Measurements from ENCODE around the gene PROB1. TPM values are rescaled to one million over a fixed set of nuclear protein-coding genes. Genes with fewer than 3 reads are reported as not detected.

The PROB1 gene
- total RNA-seq, 2 donors from 2014 or later, result 1.9 to 4.9 TPM

DNA sequence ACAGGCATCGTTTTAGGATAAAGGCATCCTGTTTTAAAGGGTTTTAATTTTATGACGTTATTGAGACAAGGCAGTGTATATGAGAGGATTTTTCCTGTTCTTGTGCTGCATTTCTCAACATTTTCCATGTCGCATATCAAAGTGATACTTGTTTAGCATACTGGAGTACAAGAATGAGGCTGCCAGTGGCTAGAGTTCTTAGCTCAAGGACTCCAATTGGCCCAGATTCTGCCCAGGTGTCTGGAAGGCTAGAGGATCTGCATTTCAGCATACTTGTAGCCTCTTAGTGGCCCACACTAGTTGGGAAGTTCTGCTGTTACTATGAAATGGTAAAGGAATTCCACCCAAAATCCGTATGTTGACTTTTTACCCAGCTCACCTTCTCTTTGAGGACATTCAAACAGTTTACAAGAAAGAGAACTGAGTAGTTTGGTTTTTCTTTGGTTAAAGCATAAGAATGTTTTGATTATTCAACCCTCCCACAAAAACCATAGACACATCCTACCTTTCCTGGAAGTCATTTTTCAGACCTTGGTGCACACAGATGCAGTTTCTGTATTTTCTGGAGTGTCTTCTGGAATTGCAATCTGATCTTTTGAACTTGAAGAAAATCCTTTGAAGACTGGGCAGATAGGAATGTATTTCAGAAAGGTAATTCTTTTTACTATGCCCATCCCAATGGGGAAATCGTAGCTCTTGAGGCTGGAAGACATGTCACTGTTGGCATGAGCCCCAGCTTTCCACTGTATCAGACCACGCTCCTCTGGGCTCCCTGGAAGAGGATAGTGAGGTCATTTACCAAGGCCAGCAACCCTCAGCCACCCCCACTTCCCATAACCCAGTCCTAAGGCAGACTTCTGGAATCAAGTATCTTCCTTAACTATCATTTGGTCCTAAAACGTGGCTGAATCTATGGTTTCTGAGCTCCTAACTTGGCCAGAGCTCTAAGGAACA, 23.1 kb downstream of the PROB1 start:
- no peaks in the 10 kb centered on the region for H3K9me3 ChIP-seq
- H3K27me3 ChIP-seq (replicated peaks; ENCODE audit: insufficient read depth), result no peaks in the 10 kb centered on the region
- H3K36me3 ChIP-seq, result peaks cover 37% of the 10 kb centered on the region
- H3K4me1 ChIP-seq (ENCODE audit: control insufficient read depth in 1 of 2, low read depth in 2 of 2), result peaks cover 0 to 7% of the 10 kb centered on the region in 2 donors
- no peak overlapping the region for H3K27ac ChIP-seq
- no peak overlapping the region for H3K4me3 ChIP-seq
- ATAC-seq (ENCODE audit: insufficient number of reproducible peaks, low FRiP score, low read depth), result no peak
- no peak for DNase-seq (ENCODE audit: low spot score)
- TF ChIP-seq CTCF (IDR thresholded peaks at IDR 0.05), result no peak

GRCh38 chr5:139369181-139369580, 25.7 kb downstream of the PROB1 start:
- H3K4me3 ChIP-seq, result no peak overlapping the region
- peaks cover 0 to 7% of the 10 kb centered on the region in 2 donors for H3K4me1 ChIP-seq (ENCODE audit: control insufficient read depth in 1 of 2, low read depth in 2 of 2)
- no peak for ATAC-seq (ENCODE audit: insufficient number of reproducible peaks, low FRiP score, low read depth)
- H3K27me3 ChIP-seq (replicated peaks; ENCODE audit: insufficient read depth), result no peaks in the 10 kb centered on the region
- no peak for DNase-seq (ENCODE audit: low spot score)
- no peak for TF ChIP-seq CTCF (IDR thresholded peaks at IDR 0.05)
- peaks cover 60% of the 10 kb centered on the region for H3K36me3 ChIP-seq
- H3K9me3 ChIP-seq, result no peaks in the 10 kb centered on the region
- no peak overlapping the region for H3K27ac ChIP-seq

DNA sequence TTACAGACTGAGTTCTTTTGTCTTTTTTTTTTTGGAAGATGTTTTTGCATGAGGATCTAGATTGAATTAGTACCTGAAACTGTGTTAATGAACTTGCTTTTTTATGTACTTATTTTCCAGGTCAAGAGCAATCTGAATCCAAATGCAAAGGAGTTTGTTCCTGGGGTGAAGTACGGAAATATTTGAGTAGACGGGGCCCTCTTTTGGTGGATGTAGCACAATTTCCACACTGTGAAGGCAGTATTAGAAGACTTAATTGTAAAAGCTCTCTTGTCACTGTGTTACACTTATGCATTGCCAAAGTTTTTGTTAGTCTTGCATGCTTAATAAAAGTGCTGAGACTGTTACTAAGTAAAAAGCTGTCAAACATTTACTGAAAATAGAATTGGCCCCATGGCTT, 26.3 kb downstream of the PROB1 start:
- Histone ChIP-seq H3K27me3 (replicated peaks; ENCODE audit: insufficient read depth) (no peaks in the 10 kb centered on the region), H3K9me3 (no peaks in the 10 kb centered on the region), H3K36me3 (peaks cover 62% of the 10 kb centered on the region), H3K4me1 (ENCODE audit: control insufficient read depth in 1 of 2, low read depth in 2 of 2) (peaks cover 0 to 3% of the 10 kb centered on the region in 2 donors), H3K27ac (no peak overlapping the region), H3K4me3 (no peak overlapping the region)
- ATAC-seq (ENCODE audit: insufficient number of reproducible peaks, low FRiP score, low read depth) (no peak), DNase-seq (ENCODE audit: low spot score) (no peak)
- no peak for TF ChIP-seq CTCF (IDR thresholded peaks at IDR 0.05)

DNA sequence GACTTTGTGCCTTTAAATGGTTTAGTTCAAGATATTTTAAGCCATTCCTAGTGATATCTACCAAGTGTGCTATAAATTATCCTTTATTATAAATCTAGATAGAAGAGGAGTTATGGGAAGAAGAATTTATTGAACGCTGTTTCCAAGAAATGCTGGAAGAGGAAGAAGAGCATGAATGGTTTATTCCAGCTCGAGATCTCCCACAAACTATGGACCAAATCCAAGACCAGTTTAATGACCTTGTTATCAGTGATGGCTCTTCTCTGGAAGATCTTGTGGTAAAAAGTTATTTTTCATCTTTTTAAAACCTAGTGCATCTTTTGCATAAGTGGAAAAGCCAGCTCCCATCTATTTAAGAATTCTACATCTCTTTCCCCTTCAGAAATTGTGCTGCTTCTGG, 30.4 kb downstream of the PROB1 start:
- Histone ChIP-seq H3K27me3 (replicated peaks; ENCODE audit: insufficient read depth) (no peaks in the 10 kb centered on the region), H3K9me3 (no peaks in the 10 kb centered on the region), H3K4me3 (no peak overlapping the region), H3K4me1 (ENCODE audit: control insufficient read depth in 1 of 2, low read depth in 2 of 2) (peaks cover 0 to 5% of the 10 kb centered on the region in 2 donors), H3K36me3 (peaks cover 45% of the 10 kb centered on the region), H3K27ac (no peak overlapping the region)
- no peak for TF ChIP-seq CTCF (IDR thresholded peaks at IDR 0.05)
- ATAC-seq (ENCODE audit: insufficient number of reproducible peaks, low FRiP score, low read depth) (no peak), DNase-seq (ENCODE audit: low spot score) (no peak)

GRCh38 chr5:139363937-139364336, 31.0 kb downstream of the PROB1 start:
- H3K27me3 ChIP-seq (replicated peaks; ENCODE audit: insufficient read depth), result no peaks in the 10 kb centered on the region
- DNase-seq (ENCODE audit: low spot score) (no peak), ATAC-seq (ENCODE audit: insufficient number of reproducible peaks, low FRiP score, low read depth) (no peak)
- peaks cover 0 to 5% of the 10 kb centered on the region in 2 donors for H3K4me1 ChIP-seq (ENCODE audit: control insufficient read depth in 1 of 2, low read depth in 2 of 2)
- peaks cover 41% of the 10 kb centered on the region for H3K36me3 ChIP-seq
- no peak overlapping the region for H3K4me3 ChIP-seq
- no peak overlapping the region for H3K27ac ChIP-seq
- H3K9me3 ChIP-seq, result no peaks in the 10 kb centered on the region
- no peak for TF ChIP-seq CTCF (IDR thresholded peaks at IDR 0.05)

Data from thoracic aorta (tissue), 2 donors.